Activated T-cell treated with anti-CD3 and anti-CD28 coated beads, Interleukin-2, amount 50 U/mL, for 24 hours (primary cell): Measurements from ENCODE around the gene AKAP8L.
"Not testable (repeated sequence)": the region's sequence is repeated elsewhere in the genome, so short reads cannot be mapped to it uniquely, and the experiment has no call there.

Experiments
- DNase-seq: peaks from one replicate; pipeline ENCODE4 v3.0.0-alpha.2; 2020
- H3K27ac Mint-ChIP-seq: 2 replicates; pipeline ENCODE4 v1.8.0; 2020; ENCODE audit warnings: mild to moderate bottlenecking, mixed read lengths
- H3K27me3 Mint-ChIP-seq: 2 replicates; pipeline ENCODE4 v1.8.0; 2020; ENCODE audit warnings: mixed read lengths
- H3K36me3 Mint-ChIP-seq: 2 replicates; pipeline ENCODE4 v1.8.0; 2020; ENCODE audit warnings: low read depth, mixed read lengths
- H3K4me1 Mint-ChIP-seq: 2 replicates; pipeline ENCODE4 v1.8.0; 2020; ENCODE audit warnings: low read depth, mixed read lengths
- H3K4me3 Mint-ChIP-seq: 2 replicates; pipeline ENCODE4 v1.8.0; 2020; ENCODE audit warnings: mild to moderate bottlenecking, moderate library complexity, mixed read lengths
- H3K9me3 Mint-ChIP-seq: 2 replicates; pipeline ENCODE4 v1.8.0; 2020; ENCODE audit warnings: mixed read lengths

AKAP8L gene

DNA sequence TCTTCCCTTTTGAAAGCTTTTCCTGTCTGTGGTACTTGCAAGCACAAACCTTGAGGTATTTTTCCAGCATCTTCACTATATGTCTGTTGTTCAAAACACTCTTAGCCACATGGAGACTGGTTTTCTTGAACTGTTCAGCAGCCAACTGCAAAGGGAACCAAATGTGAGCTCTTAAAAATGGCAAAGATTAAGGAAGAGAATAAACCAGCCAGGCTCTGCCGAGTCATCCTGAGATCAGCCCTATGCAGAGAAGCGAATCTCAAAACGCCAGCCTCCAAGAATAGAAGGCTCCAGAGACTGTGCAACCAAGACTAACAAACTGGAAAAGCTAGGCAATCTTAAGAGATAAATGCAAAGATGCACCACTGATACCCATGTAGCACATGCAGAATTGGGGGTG is 59.9 kb downstream of the AKAP8L start:
- Mint-ChIP-seq H3K27me3 (no peaks in the 10 kb centered on the region), H3K9me3 (no peaks in the 10 kb centered on the region), H3K4me1 (peaks cover 6% of the 10 kb centered on the region), H3K36me3 (peaks cover 83% of the 10 kb centered on the region), H3K27ac (peak overlapping the region; percentile 53), H3K4me3 (no peak overlapping the region)
- DNase-seq: no peak

DNA sequence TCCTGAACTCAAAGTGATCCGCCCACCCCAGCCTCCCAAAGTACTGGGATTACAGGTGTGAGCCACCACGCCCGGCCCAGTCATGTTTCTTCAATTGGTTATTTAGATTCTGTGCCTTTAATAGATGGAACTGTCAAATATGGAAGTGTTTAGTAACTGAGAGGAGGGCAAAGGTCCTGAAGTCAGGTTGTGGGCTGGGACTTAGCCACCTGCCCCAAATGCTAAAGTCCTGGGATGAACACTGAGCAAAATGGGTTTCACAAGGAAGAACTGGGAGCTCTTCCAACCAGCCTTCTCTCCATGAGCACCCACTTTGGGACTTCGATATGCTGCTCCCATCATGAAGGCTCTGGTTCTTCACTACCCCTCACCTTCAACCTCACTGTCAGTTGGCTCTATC is 60.9 kb downstream of the AKAP8L start:
- Mint-ChIP-seq H3K27ac (peak overlapping the region; percentile 63), H3K27me3 (no peaks in the 10 kb centered on the region), H3K4me3 (no peak overlapping the region), H3K4me1 (peaks cover 6% of the 10 kb centered on the region), H3K9me3 (no peaks in the 10 kb centered on the region), H3K36me3 (peaks cover 87% of the 10 kb centered on the region)
- DNase-seq: no peak

DNA sequence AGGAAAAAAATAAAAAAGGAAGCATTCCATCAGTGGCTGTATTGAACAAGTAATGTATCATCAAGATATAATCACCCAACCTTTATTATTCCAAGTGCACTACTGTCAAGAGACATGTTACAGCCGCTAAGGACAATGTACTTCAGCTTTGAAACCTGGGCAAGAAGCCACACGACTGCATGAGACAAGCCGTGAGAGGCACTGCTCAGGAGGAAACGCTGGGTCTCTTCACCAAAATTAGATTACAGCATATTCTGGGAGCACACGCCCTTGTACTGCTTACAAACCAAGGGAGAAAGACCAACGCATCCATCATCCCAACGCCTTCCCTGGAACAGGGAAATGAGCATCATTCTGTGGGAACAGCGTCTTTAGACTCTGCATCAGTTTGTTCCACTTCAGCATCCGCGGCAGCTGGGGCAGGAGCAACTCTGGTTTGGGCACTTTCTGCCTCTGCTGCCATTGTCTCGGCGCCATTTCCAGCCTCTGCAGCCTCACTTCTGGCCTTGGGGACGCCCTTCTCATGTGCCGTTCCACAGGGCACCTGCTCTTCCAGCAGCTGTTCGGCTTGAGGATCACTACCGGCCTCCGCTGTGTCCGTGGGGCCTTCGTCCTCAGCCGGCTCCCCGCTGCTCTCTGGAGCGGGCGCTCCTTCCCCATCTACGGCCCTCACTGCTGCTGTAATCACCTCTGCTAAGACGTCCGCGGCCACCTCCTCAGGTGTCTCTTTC is 64.1 kb downstream of the AKAP8L start:
- no peaks in the 10 kb centered on the region for H3K27me3 Mint-ChIP-seq
- no peak for DNase-seq
- no peak overlapping the region for H3K4me3 Mint-ChIP-seq
- H3K4me1 Mint-ChIP-seq: no peaks in the 10 kb centered on the region
- H3K27ac Mint-ChIP-seq: peak overlapping the region; percentile 50
- peaks cover 72% of the 10 kb centered on the region for H3K36me3 Mint-ChIP-seq
- H3K9me3 Mint-ChIP-seq: no peaks in the 10 kb centered on the region

DNA sequence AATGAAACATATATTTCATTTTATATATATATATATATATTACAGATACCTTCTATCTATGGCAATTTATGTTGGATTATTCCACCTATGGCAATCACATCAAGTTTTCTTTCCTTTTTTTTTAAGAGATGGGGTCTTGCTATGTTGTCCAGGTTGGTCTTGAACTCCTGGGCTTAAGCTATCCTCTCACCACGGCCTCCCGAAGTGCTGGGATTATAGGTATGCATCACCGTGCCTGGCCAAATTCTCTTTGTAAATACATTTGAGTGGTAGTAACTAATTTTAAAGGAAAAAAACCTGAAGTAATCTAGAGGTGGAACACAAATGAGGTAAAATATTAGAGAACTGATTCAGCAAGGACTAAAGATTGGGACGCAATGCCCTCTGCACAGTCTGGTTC is 64.9 kb downstream of the AKAP8L start:
- H3K27me3 Mint-ChIP-seq: no peaks in the 10 kb centered on the region
- no peak for DNase-seq
- H3K4me1 Mint-ChIP-seq: no peaks in the 10 kb centered on the region
- peaks cover 63% of the 10 kb centered on the region for H3K36me3 Mint-ChIP-seq
- peak overlapping the region; percentile 2 for H3K27ac Mint-ChIP-seq
- no peaks in the 10 kb centered on the region for H3K9me3 Mint-ChIP-seq
- H3K4me3 Mint-ChIP-seq: no peak overlapping the region

DNA sequence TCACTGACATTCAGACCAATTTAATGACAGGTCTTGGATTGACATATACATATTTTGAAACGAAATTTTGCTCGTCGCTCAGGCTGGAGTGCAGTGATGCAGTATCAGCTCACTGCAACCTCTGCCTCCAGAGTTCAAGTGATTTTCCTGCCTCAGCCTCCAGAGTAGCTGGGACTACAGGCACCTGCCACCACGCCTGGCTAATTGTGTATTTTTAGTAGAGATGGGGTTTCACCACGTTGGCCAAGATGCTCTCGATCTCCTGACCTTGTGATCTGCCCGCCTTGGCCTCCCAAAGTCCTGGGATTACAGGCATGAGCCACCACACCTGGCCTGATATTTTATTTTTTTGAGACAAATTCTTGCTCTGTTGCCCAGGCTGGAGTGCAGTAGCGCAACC is 66.3 kb downstream of the AKAP8L start:
- not testable (repeated sequence) for H3K4me3 Mint-ChIP-seq, H3K27me3 Mint-ChIP-seq

DNA sequence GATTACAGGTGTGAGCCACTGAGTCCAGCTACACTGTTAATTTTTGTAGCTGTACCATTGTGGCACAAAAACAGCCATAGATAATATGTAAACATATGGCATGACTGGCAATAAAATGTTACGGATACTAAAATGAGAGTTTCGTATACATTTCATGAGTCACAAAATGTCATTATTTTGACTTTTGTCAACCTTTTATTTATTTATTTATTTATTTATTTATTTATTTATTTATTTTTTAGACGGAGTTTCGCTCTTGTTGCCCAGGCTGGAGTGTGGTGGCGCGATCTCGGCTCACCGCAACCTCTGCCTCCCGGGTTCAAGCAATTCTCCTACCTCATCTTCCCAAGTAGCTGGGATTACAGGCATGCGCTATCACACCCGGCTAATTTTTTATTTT is 77.5 kb downstream of the AKAP8L start:
- H3K4me3 Mint-ChIP-seq, H3K4me1 Mint-ChIP-seq, H3K27ac Mint-ChIP-seq, H3K27me3 Mint-ChIP-seq, H3K9me3 Mint-ChIP-seq, DNase-seq: not testable (repeated sequence)
- peaks cover 42% of the 10 kb centered on the region for H3K36me3 Mint-ChIP-seq

More for the DNA sequence above, 66.3 kb downstream of the AKAP8L start:
- not testable (repeated sequence) for H3K27ac Mint-ChIP-seq, DNase-seq, H3K4me1 Mint-ChIP-seq, H3K9me3 Mint-ChIP-seq
- peaks cover 51% of the 10 kb centered on the region for H3K36me3 Mint-ChIP-seq

DNA sequence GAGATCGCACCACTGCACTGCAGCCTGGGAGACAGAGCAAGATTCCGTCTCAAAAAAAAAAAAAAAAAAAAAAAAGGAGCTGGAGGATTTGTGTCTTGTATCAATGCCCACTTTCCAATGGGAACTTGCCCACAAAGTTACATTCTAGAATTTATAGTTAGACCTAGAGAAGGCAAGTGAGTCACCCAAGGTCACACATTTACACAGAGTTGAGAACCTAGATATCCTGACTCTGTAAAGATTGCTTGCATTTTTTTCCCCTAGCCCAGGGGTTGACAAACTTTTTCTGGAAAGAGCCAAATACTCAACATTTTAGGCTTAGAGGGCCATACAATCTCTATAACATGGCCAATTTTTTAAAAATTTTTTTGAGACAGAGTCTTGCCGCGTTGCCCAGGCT is 78.7 kb downstream of the AKAP8L start:
- Mint-ChIP-seq H3K36me3 (peaks cover 40% of the 10 kb centered on the region), H3K27ac (no peak overlapping the region), H3K27me3 (no peaks in the 10 kb centered on the region), H3K9me3 (no peaks in the 10 kb centered on the region), H3K4me1 (peaks cover under 1% of the 10 kb centered on the region), H3K4me3 (no peak overlapping the region)
- DNase-seq: no peak

DNA sequence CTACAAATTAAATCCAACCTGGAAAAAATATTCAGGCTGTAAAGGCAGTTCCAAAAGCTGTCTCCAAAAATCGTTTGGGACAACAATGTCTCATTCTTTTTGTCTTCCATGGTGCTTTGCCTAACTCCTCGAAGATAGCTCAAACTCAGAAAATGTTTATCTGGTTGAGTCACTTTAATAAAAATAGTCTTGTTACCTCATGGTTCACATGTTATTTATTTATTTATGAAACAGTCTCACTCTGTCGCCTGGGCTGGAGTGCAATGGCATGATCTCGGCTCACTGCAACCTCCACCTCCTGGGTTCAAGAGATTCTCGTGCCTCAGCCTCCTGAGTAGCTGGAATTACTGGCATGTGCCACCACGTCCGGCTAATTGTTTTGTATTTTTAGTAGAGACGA is 81.6 kb downstream of the AKAP8L start:
- Mint-ChIP-seq H3K4me1 (peaks cover 14% of the 10 kb centered on the region), H3K9me3 (no peaks in the 10 kb centered on the region), H3K36me3 (peaks cover 30% of the 10 kb centered on the region), H3K27me3 (no peaks in the 10 kb centered on the region), H3K4me3 (no peak overlapping the region), H3K27ac (no peak overlapping the region)
- no peak for DNase-seq

DNA sequence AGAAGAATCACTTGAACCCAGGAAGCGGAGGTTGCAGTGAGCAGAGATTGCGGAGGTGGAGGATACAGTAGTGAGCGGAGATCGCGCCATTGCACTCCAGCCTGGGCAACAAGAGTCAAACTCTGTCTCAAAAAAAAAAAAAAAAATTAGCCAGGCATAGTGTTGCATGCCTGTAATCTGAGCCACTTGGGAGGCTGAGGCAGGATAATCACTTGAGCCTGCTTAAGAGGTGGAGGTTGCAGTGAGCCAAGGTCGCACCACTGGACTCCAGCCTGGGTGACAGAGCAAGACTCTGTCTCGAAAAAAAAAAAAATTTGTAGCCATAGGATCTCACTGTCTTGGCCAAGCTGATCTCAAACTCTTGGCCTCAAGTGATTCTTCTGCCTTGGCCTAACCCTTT is 82.8 kb downstream of the AKAP8L start:
- Mint-ChIP-seq H3K4me1 (peaks cover 15% of the 10 kb centered on the region), H3K36me3 (peaks cover 33% of the 10 kb centered on the region)
- not testable (repeated sequence) for H3K27me3 Mint-ChIP-seq, DNase-seq, H3K4me3 Mint-ChIP-seq, H3K9me3 Mint-ChIP-seq, H3K27ac Mint-ChIP-seq

DNA sequence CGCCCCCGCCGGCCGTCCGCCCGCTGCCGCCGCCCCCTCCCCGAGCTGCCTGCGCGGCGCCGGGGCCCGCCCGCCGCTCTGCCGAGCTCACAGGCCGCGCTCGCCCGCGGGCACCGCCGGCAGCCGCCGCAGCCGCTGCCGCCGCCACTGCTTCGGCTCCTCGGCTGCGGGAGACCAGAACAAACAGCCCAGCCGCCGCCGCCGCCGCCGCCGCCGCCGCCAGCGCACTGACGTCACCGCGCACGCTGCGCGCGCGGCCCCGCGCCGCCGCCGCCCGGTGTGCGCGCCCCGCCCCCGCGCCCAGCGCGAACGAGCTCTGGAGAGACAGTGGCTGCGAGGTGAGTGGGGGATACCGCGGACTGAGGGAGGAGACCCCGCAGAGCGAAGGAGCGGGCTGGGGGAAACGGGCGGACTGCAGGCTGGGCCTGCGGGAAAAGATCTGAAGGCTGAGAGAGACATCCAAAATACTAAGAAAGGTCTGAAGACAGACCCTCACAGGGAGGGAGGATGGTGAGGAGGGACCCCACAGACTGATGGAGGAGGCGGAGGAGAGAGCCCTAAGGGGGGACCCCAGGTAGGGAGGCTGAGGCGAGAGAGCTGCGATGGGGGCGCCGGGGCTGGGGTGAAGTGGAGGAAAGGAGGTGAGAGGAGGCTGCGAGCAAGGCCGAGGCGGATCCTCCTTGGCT is 86.3 kb downstream of the AKAP8L start, which contains the start of gene BRD4:
Gene BRD4 (minus strand): TSS at position 229 of the 686 bp plus-strand sequence. CDS start 59,440 bp downstream, outside the sequence.
- Mint-ChIP-seq H3K9me3 (no peaks in the 10 kb centered on the region), H3K27ac (peak within 1 kb of the TSS; percentile 97), H3K4me1 (peaks cover 48% of the 10 kb centered on the region), H3K4me3 (peak within 1 kb of the TSS; percentile 95), H3K27me3 (no peaks in the 10 kb centered on the region), H3K36me3 (peaks cover 46% of the 10 kb centered on the region)
- DNase-seq: peak; percentile 88

DNA sequence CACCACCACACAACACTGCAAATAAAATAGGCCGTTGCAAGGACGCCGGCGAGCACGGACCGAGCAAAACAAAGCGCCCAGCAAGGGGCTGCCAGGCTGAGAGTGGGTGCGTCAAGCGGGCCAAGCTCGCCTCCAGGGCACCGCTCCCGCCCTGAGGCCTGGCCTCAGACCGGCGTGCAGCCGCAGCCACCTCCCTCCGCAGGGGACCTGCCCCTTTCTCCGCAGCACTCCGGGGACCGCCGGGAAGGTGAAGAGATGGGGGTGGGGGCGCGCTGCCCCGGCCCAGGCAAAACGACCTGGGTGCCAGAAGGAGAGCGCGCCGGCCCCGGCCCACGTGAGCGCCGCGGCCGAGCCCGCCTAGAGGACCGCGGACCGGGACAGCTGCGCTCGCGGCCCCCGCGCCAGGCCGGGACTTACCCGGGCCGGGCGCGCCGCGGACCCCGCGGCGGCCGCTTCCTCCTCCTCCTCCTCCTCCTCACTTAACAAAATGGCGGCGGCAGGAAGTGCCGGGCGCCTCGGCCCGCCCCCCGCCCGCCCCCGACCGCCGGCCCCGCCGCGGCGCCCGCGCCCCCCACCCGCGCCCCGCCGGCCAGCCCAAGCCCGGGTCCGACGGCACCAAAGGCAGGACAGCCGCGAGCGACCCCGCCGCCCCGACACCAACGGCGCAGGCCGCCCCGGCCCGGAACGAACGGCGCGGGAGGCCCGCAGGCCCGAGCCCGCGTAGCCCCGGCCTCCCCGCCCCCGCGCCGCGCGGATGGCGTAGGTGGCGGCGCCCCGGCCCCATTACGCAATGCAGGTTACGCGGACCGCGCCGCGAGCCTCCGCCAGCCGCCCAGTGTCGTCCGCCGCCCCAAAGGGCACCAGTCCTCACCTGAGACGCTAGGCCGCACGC is 87.1 kb downstream of the AKAP8L start:
- H3K27ac Mint-ChIP-seq: peak overlapping the region; percentile 97
- peak; percentile 80 for DNase-seq
- H3K9me3 Mint-ChIP-seq: no peaks in the 10 kb centered on the region
- H3K4me3 Mint-ChIP-seq: peak overlapping the region; percentile 95
- peaks cover 56% of the 10 kb centered on the region for H3K4me1 Mint-ChIP-seq
- H3K36me3 Mint-ChIP-seq: peaks cover 47% of the 10 kb centered on the region
- H3K27me3 Mint-ChIP-seq: no peaks in the 10 kb centered on the region

DNA sequence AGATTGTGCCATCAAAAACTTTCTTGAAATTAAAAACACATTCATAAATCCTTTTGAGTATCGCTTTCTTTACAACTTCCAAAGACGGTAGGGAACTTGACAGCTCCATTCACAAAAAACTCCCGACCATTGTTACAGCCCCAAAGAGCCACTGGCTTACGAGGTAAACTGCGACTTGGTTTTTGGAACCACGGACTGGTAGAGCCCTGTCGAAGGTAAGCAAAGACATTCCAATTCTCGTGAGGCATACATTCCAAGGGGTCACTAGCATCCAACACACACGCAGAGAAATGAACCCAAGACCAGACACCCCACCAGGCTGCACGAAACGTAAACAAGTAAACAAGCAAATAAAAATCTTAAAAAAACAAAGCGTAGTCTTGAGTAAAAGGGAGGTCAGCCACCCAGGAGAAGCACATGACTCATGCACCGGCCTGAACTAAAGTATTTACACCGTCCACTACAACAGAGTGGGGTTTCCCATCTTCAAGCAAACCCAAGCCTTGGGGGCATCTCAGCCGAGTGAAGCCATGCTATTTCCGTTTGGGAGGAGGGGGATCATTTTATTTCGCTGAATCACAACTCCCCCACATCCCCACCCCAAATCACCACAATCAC is 87.9 kb downstream of the AKAP8L start:
- Mint-ChIP-seq H3K9me3 (no peaks in the 10 kb centered on the region), H3K4me1 (peaks cover 62% of the 10 kb centered on the region), H3K27me3 (no peaks in the 10 kb centered on the region), H3K27ac (peak overlapping the region; percentile 97), H3K4me3 (peak overlapping the region; percentile 95), H3K36me3 (peaks cover 41% of the 10 kb centered on the region)
- DNase-seq: no peak
